GM19025 (cell line): ENCODE results near the gene USP10.

Experiments
- ATAC-seq: cut with Tn5 transposase; IDR thresholded peaks from one replicate; pipeline ENCODE4 v1.9.1; 2021; ENCODE audit warnings: mild to moderate bottlenecking, low read depth, moderate library complexity; ENCODE audit not compliant: unreplicated experiment

The USP10 gene, protein sequence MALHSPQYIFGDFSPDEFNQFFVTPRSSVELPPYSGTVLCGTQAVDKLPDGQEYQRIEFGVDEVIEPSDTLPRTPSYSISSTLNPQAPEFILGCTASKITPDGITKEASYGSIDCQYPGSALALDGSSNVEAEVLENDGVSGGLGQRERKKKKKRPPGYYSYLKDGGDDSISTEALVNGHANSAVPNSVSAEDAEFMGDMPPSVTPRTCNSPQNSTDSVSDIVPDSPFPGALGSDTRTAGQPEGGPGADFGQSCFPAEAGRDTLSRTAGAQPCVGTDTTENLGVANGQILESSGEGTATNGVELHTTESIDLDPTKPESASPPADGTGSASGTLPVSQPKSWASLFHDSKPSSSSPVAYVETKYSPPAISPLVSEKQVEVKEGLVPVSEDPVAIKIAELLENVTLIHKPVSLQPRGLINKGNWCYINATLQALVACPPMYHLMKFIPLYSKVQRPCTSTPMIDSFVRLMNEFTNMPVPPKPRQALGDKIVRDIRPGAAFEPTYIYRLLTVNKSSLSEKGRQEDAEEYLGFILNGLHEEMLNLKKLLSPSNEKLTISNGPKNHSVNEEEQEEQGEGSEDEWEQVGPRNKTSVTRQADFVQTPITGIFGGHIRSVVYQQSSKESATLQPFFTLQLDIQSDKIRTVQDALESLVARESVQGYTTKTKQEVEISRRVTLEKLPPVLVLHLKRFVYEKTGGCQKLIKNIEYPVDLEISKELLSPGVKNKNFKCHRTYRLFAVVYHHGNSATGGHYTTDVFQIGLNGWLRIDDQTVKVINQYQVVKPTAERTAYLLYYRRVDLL

DNA sequence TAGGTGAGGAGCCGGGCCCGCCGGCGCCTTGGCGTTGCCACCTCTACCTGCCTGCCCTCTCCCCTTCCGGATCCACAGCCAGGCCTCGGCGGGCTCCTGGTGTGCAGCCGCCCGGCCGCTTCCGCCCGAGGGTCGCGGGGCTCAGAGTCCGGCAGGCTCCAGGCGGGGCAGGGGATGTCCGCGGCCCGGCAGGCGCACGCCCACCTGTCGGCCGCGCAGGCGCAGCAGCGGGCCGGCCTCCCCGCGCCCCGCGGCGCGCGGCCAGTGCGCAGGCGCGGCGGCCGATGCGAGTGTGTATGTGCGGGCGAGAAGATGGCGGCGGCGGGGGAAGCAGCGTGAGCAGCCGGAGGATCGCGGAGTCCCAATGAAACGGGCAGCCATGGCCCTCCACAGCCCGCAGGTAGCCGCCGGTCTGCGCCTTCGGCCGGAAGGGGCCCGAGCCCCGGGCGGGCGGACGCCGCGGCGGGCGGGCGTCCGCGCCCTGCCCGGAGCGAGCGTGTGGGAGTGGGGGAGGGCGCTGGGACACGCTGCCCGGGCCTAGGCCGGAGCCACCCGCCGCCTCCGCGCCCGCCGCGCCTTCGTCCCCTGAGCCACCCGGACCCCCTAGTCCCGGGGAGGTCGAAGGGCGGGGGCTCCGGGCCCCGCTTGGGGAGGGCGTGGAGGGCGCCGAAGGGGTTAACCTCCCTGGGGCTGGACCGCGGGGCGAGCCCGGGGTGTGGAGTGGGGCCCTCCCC is at the start of gene USP10:
USP10 (plus strand) TSS at position 289 of the 734 bp plus-strand sequence; CDS start at position 380, 91 bp downstream.
- peak; percentile 67 for ATAC-seq

DNA sequence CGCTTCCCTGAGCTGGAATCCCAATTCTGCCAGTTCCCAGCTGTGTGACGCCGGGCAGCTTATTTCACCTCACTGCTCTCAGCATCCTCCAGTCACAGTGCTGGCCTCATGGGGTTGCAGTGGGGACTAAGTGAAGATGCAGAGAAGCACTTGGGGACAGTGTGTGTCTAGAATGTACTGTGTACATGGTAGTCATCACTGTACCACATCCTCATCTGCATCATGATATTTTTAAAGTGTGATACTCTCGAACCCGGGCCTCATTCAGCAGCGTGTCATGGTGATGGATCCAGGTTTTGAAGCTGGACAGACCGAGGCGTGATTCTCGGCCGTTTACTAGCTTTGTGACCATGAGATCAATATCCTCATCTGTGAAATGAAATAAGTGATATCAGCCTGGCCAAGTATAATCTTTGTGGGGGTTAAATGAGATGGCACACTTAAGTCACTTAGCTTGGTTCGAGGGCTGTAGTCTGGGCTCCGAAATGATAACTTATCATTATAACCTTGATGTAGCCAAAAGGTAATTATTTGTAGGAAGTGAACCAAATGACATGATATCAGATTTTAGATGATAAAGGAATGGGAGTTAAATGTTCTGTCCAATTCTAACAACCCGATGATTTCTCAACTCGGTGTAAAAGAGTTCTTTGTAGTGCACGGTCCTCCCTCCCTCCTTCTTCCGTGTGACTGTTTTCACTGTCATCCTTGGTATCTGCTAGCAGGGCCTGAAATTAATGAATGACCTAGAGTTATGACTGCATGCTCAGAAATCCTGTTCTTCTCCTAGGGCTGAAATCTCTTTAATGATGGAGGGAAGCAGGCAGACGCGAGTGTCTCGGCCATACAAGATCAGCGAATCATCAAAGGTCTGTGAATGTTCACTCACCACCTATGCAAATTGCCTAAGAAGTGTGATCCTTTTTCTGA is 49.5 kb upstream of the USP10 start:
- ATAC-seq = no peak

DNA sequence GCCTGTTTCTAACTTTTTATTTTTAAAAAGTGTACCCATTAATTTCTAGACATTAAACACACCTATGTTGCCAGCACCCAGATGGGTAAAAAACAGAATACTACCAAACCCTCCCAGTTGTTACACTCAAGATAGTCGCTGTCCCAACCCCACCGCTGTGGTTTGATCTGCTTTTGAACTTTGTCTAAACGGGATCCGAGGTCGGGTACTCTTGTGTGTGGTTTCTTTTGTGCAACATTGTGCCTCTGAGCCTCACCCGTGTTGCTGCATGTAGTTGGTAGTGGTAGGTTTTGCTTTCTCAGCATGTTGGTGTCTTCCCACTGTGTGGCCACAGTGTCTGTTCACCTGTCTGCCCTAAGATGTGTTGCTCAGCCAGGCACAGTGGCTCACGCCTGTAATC is 47.2 kb upstream of the USP10 start:
- no peak for ATAC-seq

DNA sequence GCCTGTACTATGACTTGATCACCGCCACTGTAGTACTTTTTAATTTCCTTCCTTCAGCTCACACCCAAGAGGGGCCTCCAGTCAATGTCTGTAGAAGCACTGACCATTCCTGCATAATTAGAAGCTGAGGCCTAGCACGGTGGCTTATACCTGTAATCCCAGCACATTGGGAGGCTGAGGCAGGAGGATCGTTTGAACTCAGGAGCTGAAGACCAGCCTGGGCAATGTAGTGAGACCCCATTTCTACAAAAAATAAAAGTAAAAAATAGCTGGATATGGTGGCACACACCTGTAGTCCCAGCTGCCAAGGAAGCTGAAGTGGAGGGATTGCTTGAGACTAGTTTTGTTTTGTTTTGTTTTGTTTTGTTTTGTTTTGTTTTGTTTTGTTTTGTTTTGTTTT is 45.6 kb upstream of the USP10 start:
- ATAC-seq = no peak

DNA sequence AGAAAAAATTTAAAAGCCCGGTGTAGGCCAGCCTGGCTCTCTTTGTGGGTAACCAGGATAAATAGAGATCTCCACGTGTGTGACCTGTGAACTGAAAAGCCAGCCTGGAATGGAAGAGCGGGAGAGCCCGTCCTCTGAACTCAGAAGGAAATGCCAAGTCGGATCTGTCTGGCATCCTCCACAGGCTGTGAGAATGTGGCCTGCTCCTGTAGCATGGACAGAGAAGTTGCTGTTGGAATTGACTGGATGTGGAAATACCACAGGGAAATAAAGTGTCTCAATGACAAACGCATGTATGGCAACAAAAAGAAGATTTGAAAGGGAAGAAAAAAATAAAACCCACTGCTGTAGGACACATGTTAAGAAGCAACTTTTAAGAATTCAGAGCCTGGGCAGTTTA is 44.8 kb upstream of the USP10 start:
- no peak for ATAC-seq

DNA sequence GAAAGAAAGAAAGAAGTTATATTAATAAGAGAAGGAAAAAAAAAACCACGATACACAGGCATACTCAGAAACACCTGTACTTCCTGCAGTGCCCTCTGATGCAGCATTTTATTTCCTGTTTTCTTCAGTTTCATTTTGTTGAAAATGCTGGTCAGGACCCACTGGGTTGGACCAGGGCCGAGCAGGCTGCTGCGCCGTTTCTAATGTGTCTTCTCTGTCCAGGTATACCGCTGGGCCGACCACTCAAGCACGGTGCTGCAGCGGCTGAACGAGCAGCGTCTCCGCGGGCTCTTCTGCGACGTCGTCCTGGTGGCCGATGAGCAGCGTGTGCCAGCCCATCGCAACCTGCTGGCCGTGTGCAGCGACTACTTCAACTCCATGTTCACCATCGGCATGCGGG is 43.2 kb upstream of the USP10 start:
- no peak for ATAC-seq

DNA sequence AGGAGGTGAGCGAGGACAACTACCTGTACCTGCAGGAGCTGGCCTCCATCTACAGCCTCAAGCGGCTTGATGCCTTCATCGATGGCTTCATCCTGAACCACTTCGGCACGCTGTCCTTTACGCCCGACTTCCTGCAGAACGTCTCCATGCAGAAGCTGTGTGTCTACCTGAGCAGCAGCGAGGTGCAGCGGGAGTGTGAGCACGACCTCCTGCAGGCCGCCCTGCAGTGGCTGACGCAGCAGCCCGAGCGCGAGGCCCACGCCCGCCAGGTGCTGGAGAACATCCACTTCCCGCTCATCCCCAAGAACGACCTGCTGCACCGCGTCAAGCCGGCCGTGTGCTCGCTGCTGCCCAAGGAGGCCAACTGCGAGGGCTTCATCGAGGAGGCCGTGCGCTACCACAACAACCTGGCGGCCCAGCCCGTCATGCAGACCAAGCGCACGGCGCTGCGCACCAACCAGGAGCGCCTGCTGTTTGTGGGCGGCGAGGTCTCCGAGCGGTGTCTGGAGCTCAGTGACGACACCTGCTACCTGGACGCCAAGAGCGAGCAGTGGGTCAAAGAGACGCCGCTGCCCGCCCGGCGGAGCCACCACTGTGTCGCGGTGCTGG is 42.5 kb upstream of the USP10 start:
- no peak for ATAC-seq

DNA sequence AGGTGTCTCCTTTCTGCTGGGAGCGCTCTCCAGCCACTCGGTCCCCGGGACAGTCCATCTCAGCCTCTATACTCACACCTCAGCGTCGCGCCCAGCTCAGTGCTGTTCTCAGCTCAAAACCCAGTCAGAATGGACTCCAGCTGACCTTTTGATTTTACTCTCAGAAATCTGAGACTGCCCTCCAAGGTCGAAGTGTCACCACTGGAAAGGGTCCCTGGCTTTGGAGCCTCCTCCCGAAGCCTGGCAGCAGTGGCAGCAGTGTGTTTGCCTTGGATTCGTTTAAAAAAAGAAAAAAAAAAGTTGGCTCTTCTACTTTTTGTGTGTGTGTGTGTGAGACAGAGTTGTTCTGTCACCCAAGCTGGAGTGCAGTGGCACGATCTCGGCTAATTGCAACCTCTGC is 41.1 kb upstream of the USP10 start:
- ATAC-seq = no peak

DNA sequence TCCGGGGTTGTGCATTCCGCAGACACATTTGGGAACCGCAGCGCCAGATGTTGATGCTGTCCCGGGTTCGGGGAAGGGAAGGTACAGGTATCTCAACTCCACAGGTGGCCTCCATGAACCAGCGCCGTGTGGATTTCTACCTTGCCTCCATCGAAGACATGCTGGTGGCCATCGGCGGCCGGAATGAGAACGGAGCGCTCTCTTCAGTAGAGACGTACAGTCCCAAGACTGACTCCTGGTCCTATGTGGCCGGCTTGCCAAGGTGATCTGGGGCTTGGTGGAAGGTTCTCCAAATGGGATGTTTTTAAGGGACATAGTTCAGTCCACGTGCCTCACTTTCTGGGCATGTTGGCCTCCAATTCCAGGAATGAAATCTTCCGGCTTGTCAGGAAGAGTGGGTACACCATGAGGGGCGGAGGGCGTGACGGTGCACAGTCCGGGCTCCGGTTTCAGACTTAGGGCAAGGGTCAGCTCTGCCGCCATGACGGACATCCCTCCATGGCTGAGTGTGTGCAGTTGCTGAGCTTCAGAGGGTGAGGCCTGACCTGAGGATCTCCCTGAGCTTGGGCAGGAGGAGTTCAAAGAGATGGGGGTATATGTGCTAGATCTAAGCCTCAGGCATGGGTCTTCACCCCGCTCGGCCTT is 40.0 kb upstream of the USP10 start:
- no peak for ATAC-seq

DNA sequence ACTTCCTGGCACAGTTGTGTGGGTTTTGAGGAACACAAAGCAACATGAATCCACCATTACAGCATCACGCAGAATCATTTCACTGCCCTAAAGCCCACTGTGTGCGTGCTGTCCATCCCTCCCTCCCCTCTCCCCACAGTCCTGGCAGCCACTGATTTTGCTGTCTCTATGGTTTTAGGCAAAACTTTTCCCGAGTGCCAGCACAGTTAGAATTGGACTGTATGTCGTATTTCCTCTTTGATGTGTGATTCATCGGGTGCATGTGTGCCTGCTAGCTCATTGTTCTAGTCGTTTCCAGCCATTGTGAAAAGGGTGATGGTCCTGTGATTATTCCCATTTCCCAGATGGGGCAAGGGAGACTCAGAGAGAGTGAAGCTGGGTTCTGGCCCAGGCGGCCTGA is 38.8 kb upstream of the USP10 start:
- no peak for ATAC-seq

DNA sequence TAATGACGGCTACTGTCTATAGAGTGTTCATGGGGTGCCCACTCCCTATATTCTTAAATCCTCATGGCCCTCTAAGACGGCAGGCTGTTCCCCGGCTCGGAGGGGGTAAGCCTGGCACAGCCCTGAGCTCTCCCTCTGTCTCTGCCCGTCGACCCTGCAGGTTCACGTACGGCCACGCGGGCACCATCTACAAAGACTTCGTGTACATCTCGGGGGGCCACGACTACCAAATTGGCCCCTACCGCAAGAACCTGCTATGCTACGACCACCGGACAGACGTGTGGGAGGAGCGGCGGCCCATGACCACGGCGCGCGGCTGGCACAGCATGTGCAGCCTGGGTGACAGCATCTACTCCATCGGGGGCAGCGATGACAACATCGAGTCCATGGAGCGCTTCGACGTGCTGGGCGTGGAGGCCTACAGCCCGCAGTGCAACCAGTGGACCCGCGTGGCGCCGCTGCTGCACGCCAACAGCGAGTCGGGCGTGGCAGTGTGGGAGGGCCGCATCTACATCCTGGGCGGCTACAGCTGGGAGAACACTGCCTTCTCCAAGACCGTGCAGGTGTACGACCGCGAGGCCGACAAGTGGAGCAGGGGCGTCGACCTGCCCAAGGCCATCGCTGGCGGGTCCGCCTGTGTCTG is 38.3 kb upstream of the USP10 start:
- no peak for ATAC-seq

DNA sequence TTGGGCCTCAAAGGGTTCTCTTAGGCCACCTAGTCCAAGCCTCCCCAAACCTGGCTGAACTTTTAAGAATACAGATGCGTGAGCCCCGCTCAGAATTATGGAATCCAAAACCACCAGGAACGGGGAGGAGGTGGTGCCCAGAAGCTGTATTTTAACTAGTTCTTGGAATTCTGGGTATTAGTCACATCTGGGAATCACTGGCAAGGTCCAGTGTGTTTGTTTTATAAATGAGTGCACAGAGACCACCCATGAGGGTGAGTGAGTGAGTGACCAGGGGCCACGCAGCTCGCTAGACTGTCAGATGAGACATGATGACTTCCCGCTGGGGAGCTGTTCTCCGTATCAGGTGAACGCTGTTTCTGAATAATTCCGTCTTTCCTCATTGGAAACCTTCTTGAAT is 37.3 kb upstream of the USP10 start:
- ATAC-seq = no peak

DNA sequence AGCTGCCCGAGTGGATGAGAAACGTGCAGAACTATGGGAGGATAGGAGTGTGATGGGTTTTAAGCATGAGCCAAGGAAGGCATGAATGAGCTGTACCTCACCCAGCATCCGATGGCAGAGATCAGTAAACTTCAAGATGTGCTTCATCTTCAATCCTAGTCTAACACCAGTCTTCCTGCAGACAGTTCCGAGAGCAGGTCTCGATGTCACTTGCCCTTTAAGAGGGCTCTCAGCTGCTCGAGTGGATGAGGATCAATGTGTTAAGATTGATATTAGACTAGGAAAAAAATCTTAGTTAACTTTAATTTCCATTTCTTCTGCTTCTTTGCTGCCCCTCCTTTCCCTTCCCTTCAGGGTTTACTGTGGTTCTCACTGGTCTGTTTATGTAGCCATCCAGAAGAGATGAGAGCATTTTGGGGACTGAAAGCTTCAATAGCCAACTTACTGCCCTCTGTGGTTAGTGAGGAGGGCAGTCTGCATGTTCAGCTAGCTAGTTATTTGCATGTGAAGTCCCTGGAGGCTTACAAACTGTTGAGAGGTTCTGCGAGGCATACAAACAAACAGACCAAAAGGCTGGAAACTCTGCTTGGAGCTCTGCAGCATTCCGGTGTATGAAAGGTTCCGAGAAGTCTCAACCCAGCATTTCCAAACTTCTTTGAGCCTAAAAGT is 36.2 kb upstream of the USP10 start:
- ATAC-seq = peak; percentile 91

DNA sequence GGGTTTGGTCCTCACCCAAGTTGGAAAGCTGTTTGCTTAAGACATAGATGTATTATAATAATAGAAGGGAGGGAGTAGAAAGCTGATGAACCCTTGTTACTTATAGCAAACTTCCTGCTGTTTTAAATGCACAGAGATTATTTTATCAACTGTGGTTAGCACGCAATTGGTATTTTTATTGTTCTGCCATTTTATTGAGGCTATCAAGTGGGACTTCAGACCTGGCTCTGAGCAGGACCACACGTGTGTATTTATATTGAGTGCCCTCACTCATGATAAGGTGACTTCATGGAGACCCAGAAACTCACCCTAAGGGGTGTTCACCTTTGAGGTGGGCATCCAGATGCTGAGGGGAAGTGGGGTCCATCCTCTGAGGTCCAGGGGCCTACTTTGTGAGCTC is 34.4 kb upstream of the USP10 start:
- ATAC-seq = no peak

DNA sequence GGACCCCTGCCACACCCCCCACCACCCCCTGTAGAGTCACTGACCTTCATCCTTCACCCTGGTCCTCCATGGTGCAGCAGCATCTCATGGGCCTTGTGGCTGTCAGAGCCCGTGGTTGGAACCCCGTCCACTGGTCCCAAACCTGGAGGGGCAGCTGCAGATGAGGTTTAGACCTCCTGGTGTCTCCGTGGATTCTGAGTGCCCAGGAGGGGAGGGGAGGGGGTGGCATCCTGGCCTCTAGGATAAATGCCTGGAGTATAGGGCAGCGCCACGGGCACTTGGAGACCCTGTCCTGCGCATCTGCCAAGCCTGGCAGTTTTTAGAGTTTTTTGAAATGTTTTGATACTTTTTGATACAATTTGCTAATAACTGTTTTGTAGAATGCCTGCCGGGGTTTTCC is 34.0 kb upstream of the USP10 start:
- no peak for ATAC-seq

DNA sequence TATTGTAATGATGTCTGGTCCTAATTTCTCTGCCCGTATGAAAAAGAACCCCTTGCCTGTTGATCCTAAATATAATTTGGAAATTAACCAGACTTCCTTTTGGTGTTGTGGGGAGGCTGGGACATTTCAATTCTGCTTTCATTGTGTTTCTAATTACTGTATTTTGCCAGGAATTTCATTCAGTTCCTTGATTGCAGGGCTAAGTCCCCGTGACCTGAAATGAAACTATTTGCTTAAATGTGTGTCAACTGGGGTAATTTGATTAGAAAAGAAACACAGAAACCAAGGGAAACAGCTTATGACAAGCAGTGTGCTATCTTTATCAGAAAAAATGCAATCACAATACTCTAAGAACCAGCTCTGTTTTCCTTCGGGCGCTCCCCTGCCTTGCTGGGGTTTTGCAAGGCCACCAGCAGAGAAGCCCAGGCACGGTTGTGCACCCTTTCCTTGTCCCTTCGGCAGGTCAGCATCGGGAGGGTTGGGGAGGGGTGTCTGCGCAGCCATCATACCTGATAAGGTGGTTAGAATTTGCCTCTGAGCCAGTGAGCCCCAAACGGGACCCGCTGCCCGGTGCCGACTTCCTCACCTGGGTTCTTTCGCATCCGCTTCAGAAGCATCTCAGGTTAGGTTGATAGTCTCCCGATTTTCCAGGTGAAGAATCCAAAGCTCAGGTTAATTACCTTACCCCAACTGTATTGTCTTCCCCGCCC is 32.0 kb upstream of the USP10 start:
- ATAC-seq = no peak

DNA sequence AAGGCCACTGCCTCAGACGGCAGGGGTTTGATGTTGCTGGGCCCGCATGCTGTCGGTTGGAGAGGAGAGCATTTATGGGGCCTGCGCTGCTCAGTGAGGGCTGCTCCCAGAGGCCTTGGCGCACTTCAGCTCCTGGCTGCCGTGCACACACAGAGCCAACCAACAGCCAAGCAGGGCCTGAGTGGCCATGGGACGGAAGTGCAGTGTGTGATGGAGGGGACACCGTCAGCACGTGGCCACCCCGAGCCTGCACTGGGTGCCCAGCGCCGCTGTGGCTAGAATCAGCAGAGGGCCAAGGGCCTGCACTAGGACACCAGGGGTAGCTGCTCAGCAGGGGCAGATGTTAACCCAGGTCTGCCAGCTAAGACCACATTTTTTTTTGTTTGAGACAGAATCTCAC is 29.7 kb upstream of the USP10 start:
- no peak for ATAC-seq
